HEK293 (cell line): ENCODE measurements around the gene ENAM.

Source experiments
- GLI4 ChIP-seq: fragments of 450-650 bp; formaldehyde crosslinking; IDR thresholded peaks from 2 replicates; pipeline ENCODE4 v1.5.1; 2016; ENCODE audit warnings: missing biosample characterization, missing genetic modification characterization
- ZNF112 ChIP-seq: fragments of 450-650 bp; formaldehyde crosslinking; IDR thresholded peaks from 2 replicates; pipeline ENCODE4 v1.5.0; 2017; ENCODE audit warnings: missing biosample characterization, missing genetic modification characterization
- ZNF157 ChIP-seq: fragments of 450-650 bp; formaldehyde crosslinking; IDR thresholded peaks from 2 replicates; pipeline ENCODE4 v1.5.1; 2016; ENCODE audit warnings: missing biosample characterization, missing genetic modification characterization
- ZNF169 ChIP-seq: fragments of 450-650 bp; formaldehyde crosslinking; IDR thresholded peaks from 2 replicates; pipeline ENCODE4 v1.5.1; 2016; ENCODE audit warnings: missing biosample characterization, missing genetic modification characterization
- ZNF350 ChIP-seq: fragments of 450-650 bp; formaldehyde crosslinking; IDR thresholded peaks from 2 replicates; pipeline ENCODE4 v1.5.0; 2017; ENCODE audit warnings: missing biosample characterization, mild to moderate bottlenecking, missing genetic modification characterization
- ZNF548 ChIP-seq: fragments of 450-650 bp; formaldehyde crosslinking; IDR thresholded peaks from 2 replicates; pipeline ENCODE4 v1.5.1; 2016; ENCODE audit warnings: missing biosample characterization, missing genetic modification characterization
- ZNF76 ChIP-seq: fragments of 450-650 bp; formaldehyde crosslinking; IDR thresholded peaks from 2 replicates; pipeline ENCODE4; 2016; ENCODE audit warnings: low read depth, missing biosample characterization, missing genetic modification characterization, borderline replicate concordance
- TF ChIP-seq, protein P1 (sequence below): fragments of 450-650 bp; formaldehyde crosslinking; IDR thresholded peaks from 2 replicates; pipeline ENCODE4 v1.5.1; 2016; ENCODE audit warnings: missing biosample characterization, missing genetic modification characterization
- TF ChIP-seq, protein P2 (sequence below): fragments of 450-650 bp; formaldehyde crosslinking; IDR thresholded peaks from 2 replicates; pipeline ENCODE4 v1.5.1; 2016; ENCODE audit warnings: missing biosample characterization, missing genetic modification characterization
- TF ChIP-seq, protein P3 (sequence below): fragments of 450-650 bp; formaldehyde crosslinking; IDR thresholded peaks from 2 replicates; pipeline ENCODE4 v1.5.1; 2016; ENCODE audit warnings: missing biosample characterization, missing genetic modification characterization
- TF ChIP-seq, protein P4 (sequence below): fragments of 450-650 bp; formaldehyde crosslinking; IDR thresholded peaks from 2 replicates; pipeline ENCODE4 v1.5.1; 2016; ENCODE audit warnings: missing biosample characterization, missing genetic modification characterization

DNA sequence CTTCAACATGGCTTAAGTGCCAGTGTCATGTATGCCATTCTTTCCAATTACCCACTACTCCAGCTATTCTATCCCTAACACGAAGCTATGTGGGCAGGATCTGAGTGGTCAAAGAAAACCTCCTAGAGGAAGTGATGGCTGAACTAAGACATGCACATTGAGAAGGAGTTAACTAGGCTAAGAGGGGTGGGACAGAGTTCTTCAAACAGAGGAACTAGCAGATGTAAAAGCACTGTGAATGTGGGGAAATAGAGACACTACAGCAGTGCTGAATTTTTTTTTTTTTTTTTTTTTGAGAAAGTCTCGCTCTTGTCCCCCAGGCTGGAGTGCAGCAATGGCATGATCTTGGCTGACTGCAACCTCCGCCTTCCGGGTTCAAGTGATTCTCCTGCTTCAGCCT lies 31.6 kb downstream of the ENAM start:
- no peak for TF ChIP-seq ZNF157 (tag by site-specific recombination)
- TF ChIP-seq ZNF548 (tag by site-specific recombination) = no peak
- no peak for TF ChIP-seq ZNF350 (tag by site-specific recombination)
- TF ChIP-seq ZNF112 (tag by site-specific recombination) = no peak
- TF ChIP-seq ZNF169 = no peak
- TF ChIP-seq, protein P1, sequence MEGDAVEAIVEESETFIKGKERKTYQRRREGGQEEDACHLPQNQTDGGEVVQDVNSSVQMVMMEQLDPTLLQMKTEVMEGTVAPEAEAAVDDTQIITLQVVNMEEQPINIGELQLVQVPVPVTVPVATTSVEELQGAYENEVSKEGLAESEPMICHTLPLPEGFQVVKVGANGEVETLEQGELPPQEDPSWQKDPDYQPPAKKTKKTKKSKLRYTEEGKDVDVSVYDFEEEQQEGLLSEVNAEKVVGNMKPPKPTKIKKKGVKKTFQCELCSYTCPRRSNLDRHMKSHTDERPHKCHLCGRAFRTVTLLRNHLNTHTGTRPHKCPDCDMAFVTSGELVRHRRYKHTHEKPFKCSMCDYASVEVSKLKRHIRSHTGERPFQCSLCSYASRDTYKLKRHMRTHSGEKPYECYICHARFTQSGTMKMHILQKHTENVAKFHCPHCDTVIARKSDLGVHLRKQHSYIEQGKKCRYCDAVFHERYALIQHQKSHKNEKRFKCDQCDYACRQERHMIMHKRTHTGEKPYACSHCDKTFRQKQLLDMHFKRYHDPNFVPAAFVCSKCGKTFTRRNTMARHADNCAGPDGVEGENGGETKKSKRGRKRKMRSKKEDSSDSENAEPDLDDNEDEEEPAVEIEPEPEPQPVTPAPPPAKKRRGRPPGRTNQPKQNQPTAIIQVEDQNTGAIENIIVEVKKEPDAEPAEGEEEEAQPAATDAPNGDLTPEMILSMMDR (tag by site-specific recombination) = no peak
- TF ChIP-seq ZNF76 (tag by site-specific recombination) = no peak
- TF ChIP-seq, protein P2, sequence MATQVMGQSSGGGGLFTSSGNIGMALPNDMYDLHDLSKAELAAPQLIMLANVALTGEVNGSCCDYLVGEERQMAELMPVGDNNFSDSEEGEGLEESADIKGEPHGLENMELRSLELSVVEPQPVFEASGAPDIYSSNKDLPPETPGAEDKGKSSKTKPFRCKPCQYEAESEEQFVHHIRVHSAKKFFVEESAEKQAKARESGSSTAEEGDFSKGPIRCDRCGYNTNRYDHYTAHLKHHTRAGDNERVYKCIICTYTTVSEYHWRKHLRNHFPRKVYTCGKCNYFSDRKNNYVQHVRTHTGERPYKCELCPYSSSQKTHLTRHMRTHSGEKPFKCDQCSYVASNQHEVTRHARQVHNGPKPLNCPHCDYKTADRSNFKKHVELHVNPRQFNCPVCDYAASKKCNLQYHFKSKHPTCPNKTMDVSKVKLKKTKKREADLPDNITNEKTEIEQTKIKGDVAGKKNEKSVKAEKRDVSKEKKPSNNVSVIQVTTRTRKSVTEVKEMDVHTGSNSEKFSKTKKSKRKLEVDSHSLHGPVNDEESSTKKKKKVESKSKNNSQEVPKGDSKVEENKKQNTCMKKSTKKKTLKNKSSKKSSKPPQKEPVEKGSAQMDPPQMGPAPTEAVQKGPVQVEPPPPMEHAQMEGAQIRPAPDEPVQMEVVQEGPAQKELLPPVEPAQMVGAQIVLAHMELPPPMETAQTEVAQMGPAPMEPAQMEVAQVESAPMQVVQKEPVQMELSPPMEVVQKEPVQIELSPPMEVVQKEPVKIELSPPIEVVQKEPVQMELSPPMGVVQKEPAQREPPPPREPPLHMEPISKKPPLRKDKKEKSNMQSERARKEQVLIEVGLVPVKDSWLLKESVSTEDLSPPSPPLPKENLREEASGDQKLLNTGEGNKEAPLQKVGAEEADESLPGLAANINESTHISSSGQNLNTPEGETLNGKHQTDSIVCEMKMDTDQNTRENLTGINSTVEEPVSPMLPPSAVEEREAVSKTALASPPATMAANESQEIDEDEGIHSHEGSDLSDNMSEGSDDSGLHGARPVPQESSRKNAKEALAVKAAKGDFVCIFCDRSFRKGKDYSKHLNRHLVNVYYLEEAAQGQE (tag by site-specific recombination) = no peak
- no peak for TF ChIP-seq GLI4 (tag by site-specific recombination)
- TF ChIP-seq, protein P3, sequence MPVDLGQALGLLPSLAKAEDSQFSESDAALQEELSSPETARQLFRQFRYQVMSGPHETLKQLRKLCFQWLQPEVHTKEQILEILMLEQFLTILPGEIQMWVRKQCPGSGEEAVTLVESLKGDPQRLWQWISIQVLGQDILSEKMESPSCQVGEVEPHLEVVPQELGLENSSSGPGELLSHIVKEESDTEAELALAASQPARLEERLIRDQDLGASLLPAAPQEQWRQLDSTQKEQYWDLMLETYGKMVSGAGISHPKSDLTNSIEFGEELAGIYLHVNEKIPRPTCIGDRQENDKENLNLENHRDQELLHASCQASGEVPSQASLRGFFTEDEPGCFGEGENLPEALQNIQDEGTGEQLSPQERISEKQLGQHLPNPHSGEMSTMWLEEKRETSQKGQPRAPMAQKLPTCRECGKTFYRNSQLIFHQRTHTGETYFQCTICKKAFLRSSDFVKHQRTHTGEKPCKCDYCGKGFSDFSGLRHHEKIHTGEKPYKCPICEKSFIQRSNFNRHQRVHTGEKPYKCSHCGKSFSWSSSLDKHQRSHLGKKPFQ (tag by site-specific recombination) = no peak
- TF ChIP-seq, protein P4, sequence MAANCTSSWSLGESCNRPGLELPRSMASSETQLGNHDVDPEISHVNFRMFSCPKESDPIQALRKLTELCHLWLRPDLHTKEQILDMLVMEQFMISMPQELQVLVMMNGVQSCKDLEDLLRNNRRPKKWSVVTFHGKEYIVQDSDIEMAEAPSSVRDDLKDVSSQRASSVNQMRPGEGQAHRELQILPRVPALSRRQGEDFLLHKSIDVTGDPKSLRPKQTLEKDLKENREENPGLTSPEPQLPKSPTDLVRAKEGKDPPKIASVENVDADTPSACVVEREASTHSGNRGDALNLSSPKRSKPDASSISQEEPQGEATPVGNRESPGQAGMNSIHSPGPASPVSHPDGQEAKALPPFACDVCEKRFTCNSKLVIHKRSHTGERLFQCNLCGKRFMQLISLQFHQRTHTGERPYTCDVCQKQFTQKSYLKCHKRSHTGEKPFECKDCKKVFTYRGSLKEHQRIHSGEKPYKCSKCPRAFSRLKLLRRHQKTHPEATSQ (tag by site-specific recombination) = no peak
